ENCODE results near the gene PDE9A.

The PDE9A gene

DNA sequence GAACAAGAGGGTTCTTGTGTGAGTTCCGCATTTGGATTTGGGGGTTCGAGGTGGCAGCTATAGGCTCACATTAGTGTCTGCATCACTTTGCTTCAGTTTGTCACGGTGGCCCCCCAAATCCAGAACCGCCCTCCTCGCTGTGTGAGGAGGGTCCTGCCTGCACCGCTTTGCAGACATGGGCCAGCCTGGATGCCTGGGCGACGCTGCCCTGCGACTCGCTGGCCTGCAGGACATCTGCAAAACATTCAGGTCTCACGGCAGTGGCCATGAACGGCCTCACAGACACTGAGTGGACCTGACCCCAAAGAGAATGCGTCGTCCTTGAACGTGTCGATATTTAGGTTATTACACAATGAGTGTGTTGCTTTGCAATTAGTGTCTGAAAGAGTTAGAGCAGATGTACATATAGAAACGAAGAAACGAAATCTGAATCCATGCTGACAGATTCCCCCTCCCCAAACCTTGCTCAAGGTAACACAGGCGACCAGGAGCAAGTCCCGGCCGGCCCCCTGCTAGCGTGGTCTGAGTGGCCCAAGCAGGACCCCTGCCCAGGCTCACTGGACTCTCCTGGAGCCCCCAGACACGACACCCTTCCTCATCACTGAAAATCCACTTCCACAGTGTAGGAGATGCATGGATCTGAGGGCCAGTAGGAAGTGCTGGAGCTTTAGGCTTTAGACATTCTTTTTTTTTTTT lies 20.4 kb downstream of the PDE9A start:
- DNase-seq, result no peak

DNA sequence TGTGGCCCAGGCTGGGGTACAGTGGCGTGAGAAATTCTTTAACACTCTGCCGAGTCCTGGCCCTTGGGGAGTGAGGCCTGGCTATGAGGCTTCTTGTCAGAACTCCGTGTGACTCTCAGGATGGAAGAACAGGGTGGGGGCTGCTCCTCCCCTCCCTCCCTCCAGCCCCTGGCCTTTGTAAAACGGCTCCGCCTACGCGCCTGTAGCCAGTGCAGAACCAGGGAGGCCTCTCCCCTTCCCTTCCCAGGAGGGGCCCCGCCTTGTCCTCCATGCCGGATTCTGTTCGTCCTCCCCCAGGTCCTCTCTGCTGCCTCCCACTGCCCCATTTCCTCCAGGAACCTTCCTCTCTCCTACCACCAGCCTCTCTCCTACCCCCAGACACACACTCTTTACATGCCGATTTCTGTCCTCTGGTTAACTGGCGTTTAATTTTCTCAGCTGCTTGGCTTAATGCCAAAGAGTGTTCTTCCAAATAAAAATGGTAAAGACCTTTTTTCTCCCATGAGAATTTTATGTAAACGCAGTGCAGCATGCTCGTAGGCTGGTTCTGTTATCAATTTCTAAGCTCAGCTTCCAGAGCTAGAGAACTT lies 21.0 kb downstream of the PDE9A start:
- peak; percentile 84 for DNase-seq

DNA sequence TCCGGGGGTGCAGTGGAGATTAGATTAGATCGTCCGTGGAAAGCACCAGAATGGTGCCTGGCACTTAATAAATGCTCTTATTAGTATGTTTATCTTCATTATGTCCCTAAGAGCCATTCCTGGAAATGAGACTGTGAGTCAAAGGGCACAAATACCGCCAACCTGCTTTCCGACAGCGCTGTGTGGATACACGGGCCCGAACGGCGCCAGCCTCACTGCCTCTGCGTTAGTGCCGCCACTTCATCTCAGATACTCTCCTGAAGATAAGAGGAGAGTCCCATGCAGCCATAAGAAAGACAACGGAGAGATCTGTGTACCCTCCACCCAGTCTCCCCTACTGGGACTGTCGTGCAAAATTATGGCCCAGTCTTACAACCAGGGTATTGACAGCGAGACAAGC lies 22.0 kb downstream of the PDE9A start:
- DNase-seq, result no peak

DNA sequence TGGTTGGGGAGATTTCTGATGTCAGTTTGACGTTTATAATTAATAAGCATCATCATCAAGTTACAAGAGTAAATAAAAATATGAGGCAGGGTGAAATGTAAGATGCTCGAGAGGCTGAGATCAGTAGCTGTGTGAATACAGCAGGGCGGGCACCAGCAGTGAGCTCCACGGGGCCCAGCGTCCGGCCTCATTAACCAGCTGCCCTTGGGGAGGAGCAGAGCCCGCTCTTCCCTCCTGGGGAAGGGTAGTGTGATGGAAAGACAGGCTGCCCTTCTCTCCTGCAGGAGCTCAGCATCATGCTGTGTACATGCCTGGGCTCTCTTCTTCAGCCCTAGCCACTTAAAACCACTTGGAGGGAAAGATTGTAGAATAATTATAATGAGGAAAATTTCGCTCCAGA lies 23.4 kb downstream of the PDE9A start:
- peak; percentile 62 for DNase-seq

DNA sequence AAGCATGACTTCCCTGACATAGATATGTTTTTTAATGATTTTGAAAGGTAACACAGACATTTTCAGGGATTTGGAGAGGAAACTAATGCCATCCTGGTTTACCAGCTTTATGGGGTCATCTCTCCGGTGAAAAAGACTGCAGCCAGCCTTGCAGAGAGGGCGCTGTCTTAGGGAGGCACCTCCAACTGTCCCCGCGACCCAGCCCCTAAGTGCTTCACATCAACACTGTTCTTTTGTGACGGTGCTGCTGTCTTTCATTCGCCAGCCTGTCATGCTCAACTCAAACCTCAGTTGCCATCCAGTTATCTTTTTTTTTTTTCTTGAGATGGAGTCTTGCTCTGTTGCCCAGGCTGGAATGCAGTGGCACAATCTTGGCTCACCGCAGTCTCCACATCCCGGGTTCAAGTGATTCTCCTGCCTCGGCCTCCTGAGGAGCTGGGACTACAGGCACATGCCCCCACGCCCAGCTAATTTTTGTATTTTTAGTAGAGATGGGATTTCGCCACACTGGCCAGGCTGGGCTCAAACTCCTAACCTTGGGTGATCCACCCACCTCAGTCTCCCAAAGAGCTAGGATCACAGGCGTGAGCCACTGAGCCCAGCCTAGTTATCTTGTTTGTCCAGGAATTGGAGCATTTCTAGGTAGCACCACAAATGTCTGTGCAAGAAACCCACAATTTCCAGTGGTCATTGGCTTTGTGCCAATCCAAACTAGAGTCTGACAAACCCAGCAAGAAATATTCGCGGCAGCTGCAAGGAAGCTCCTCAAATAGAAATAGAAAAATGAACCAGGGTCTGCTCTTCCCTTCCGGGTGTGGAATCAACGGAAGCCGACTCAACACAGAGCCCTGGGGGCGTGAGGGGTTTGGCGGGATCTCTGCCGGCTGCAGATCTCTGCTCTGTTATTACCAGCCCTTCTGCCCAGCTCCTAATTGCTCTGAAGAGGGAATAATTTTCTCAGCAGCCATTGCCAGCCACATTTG lies 24.2 kb downstream of the PDE9A start:
- DNase-seq, result peak; percentile 72

DNA sequence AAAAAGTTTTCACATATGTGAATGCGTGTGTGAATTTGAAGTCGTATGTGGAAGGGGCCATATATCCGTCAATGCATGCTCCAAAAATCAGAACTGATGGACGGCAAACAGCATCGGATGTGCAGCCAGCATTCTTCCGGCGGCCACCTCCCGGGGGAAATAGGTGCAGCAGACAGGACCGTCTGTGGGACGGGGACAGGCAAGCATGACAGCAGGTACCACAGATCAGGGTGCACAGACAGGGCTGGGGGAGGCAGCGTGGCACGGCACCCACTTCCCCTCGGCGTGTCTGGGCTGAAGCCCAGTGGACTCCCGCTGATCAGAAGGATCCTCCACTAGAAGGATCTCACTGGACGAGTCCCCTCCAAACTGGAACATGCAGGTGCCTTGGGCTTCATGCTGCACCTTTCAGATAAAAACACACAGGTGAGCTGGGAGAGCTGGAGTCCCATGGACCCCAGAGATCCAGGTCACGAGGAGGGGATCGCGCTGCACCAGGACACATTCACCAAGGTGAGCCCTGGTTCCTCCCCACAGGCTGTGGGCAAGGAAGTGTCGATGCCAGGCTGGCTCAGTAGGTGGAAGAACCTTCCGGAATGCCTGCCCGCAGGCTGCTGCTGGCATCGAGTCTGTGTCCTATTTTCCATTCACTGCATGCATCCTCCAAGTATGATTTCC lies 25.3 kb downstream of the PDE9A start:
- no peak for DNase-seq

DNA sequence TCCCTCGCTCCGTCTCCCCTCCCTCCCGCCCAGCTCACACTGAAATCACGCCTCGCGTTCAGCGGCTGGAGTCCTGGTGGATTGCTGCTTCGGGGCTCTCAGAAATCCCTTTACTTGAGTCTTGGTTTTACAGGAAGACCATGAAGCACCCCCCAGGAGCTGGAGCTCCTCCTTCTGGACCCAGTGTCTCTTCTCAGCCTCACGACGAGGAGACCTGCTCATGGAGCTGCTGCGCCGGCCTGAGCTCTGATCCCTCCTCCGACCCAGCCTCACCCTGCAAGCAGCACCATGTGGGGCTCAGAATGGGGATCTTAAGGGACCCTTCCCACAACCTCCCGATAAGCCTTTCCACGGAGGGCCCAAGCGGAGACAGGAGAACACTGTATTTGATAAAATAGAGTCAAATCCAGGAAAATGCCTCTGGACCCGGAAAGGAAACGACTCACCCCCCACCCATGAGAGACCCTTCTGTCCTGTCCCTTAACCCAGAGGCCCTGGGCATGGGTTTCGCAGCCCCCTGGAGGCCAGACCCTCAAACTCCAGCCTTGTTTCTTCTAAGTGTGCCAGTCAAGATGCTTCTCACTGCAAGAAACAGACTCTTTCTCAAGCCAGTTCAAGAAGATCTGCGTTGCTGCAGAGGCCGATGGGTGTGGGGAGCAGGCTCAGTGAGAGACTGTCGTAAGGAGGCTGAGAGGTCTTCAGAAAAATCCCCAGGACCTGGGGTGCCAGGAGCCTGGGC lies 26.1 kb downstream of the PDE9A start:
- no peak for DNase-seq

DNA sequence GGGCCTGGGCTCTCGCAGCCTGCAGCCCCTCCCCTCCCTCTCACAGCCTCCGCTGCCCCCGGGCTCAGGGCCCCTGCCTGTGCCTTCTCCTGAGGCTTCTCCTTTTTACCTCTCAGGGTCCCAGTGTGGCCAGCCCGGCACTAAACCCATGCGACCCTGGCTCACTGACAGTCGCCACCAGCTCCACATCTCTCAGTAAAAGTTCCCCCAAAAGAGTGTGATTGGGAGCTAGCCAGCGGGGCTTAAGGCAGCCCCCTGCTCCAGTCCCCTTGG lies 26.6 kb downstream of the PDE9A start:
- DNase-seq, result no peak

DNA sequence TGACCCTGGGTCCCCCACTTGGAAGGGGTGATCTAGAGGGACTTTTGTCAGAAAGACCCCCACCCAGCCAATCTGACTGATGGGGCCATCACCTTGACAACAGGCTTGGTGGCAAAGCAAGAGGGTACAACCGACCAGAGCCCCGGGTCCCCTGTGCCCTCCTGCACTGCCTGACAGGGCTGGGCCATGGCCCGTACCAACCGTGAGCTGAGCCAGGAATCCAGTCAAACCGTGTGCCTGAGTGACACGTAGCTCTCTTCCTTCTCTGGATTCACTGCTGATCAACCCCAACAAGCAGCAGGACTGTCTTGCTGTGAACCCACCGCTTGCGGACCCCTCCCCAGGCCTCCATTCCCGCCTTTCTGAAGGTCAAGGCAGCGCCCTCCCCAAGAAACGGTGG lies 27.0 kb downstream of the PDE9A start:
- no peak for DNase-seq

DNA sequence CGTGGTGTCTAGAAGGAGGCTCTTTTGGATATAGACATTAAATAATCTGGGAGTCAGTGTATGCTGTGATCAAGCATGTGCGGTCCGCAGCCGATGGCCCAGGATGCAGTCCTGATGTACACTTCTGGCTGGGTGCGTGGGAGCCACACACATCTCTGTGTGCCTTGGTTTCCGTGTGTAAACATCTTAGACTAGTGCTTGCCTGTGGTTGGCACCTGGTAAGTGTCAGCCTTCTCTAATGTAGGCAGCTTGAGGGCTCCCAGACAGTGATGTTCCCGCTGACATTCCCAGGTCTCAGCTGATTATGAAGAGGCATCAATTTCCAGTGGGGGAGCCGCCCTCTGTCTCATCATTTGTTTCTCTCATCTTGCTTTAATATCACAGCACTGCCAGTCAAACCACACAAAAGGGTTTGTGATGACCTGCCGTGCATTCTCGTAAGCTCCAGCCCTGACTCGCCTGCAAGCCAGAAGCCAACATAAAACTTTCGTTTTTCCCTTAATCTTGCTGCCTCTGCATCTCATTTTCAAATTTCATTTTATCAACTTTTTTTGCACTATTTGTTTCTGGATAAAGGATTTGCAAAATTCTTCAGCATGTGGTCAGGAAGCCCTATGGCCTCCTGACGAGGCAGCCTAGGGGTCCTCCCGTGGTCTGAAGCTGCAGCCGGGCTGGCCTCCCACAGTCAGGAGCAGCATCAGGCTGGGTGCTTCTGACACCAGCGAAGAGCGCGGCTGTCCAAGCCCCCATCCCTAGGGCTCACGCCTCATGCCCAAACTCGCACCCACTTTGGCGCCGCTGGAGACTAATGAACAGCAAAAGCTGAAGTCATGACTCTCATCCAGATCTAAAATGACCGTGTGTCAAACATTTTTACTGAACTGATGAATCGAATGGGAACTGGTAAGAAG lies 28.1 kb downstream of the PDE9A start:
- no peak for DNase-seq

DNA sequence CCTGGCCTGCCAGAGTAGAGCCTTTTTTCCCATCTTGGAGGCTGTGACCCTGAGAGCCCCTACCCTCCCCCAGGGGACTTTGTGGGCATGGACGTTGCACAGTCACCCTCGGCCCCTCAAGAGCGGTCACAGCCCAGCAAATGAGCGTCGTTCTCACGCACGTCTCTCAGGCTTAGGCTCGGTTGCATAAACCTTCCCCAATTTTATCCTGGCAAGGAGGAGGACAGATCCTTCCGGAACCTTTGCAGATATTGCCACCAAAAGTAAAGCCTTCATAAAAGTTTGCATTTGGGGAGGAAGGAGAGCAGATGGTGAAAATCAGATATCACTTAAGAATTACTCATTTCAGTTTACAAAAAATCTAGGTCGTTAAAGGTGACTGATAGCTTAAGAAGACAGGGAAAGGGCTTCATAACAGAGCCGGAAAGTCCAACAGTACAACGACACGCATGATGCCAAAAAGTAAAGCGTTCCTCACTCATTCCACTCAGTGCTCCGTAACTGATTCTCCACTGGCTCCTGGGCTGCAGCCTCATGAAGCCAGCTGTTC lies 29.3 kb downstream of the PDE9A start:
- DNase-seq, result no peak

DNA sequence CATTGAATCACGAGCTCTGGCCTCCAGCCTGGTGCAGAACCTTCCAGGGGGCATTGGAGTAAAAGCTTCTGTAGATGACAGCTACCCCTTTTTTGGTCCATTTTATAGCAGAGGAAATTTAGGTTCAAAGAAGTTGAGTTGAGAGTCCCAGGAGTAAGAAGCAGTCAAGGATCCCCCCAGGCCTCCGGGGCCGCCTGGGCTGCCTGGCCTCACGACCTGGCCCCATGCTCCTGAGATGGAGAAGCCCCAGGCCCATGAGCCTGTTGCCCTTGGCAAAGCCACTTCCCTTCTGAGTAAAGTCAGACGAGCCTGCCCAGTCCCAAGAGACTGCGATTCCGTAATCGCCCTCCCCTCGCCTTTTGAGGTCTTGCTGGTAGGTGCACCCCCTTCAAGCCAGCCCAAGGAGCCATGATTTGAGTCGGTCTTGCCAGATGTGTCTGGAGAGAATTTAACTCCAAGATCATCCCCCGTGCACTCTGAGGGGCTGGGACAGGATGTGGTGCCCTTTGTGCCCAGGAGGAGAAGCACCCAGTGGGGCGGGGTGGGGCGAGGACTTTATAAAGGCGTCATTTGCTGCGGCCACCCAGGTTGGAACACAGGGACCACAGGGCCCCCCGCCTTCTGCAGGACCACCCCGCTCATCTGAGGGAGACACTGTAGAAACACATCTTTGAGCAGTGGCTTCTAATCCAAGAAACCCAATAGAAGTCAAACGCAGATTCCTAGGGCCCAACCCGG lies 30.1 kb downstream of the PDE9A start:
- no peak for DNase-seq

DNA sequence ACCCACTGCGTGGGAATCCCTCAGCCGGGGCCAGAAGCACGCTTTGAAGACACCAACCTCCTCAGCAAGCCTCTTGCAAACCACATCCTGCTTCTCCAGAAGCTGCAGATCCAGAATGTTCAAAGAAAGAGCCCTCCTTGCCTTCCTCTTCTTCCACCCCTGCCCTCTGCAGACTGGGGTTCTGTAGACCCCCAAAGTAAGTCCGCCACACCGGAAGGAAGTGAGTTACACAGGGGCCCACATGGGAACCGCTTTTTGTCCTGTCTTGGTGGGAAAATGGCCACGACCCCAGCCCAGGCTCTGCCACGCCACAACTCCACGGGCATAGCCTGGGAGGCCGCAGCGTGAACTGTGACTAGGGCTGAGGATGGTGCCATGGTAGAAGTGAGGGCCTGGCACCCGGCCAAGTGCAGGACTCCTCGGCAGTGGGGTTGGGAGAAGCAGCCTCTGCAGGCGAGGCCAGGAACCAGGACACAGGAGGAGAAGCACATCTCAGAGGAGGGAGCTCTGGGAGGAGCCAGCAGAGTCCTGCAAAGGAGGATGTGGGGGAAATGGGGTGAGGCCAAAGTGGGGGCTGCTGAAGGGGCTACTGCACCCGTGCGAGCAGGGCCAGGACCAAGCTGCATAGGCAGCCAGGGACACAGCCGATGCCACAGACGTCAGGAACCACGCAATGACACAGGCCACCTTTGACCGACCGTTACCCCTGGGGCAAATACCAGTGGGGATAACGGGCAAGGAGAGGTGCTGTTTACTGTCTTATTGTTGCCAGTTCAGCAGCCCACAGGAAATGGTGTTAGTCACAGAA lies 30.9 kb downstream of the PDE9A start:
- no peak for DNase-seq

DNA sequence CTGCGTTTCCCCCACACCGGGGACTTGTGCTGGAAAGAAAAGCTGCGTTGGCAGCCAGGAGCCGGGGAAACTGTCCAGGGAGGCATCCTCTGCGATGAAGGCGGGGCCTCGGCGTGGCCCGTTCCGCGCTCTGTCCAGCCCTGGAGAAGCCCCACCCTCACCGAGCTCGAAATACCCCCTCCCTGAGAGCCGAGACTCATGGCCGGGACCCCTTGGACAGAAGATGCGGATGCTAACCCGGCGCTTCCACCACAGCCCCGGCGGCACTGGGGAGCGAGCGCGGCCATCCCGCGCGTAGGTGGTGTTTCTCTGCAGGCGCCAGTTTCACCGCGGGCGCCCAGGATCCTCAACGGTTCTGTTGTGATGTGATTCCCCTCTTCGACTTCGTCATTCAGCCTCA lies 31.6 kb downstream of the PDE9A start:
- DNase-seq, result no peak

DNA sequence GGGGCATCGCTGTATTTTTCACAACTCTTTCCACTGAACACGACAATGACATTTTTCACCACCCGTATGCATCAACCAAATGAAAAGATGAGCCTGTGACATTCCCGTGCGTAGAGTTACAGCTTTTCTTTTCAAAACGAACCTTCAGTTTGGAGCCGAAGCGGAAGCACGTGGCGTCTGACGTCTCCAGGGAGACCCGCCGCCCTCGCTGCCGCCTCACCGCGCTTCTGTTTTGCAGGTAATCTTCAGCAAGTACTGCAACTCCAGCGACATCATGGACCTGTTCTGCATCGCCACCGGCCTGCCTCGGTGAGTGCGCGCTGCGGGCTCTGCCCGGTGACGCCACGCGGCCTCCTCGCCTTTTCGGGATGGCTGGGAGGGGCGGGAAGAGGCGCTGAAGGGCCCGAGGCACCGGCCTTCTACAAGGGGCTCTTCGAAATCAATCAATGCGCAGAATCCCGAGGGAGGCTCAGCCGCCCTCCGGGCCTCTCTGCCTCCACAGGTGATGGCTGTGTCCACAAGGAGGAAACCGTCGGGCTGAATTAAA lies 32.6 kb downstream of the PDE9A start:
- no peak for DNase-seq

DNA sequence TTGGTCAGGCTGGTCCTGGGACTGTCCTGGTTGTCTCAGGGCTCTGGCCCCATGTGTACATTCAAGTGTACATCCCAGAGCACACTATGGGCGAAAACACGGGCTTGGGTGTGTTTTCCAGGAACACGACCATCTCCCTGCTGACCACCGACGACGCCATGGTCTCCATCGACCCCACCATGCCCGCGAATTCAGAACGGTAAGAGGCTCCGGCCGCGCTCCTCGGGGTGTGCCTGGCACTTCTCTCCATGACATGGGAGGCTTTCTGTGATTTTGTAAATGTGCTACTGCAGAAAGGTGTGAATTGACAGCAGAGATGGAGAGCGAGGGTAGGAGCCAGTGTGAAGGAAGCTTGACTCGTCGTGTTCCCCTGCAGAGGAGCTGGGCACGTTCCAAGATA lies 34.4 kb downstream of the PDE9A start:
- DNase-seq, result no peak

DNA sequence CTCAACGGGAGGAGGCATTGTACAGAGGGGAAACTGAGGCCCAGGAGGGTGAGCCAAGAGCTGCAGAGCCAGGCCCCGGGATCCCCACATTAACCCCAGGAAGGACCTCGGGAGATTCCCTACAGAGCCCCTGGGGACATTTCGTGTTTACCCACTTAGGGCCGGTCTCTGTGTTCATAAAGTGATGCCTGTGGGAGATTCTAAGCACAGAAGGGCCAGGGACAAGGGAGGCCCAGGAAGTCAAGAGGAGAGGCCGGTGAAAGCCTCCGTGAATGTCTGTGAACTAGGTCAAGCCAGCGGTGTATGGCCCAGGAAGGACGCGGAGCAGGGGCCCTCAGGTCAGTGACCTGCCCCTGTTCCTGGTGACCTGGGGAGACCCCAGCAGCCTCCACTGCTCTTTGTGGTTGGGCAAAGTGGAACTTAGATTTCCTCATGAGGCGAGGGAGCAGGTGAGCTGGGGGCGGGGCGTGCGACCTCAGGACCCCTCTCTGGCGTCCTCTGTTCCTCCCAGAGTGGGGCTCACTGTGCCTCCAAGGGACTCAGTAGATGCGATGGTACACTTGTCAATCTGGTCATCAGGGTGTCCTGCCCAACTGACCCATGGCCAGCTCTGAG lies 34.9 kb downstream of the PDE9A start:
- DNase-seq, result no peak

DNA sequence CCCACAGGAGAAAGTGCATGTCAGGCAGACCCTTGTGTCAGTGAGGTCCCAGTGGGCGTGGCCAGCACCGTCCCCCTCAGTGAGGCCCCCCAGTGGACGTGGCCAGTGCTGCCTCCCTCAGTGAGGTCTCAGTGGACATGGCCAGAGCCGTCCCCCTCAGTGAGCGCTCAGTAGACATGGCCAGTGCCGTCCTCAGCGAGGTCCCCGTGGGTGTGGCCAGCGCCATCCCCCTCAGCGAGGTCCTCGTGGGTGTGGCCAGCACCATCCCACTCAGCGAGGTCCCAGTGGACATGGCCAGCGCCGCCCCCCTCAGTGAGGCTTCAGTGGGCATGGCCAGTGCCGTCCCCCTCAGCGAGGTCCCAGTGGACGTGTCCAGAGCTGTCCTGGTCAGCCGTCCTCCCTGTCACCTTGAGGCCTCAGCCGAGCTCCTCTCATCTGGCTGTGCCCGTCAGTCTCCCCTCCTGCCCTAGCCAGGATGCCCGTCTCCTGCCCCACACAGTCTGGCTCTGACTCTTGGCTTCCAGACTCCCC lies 35.5 kb downstream of the PDE9A start:
- no peak for DNase-seq

DNA sequence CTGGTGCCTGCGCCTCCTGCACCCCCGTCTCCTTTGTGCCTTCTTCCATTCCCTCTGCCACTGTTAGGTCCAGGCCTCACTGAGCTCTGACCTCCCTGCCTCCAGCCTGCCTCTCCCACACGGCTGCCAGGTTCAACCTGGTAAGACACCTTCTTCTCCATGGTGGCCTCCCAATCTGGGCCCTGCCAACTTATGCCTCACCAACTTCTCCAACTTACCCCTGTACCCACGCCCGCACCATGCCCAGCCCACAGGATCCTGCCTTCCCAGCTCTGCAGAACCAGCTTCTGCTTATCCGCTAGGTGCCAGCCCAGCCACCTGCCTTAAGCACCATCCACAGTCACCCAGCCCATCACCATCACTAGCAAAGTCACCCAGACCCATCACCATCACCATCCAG lies 37.2 kb downstream of the PDE9A start:
- DNase-seq, result no peak

All from eye (tissue), 1 donor.